Neural cell (in vitro differentiated cells): ENCODE measurements around the gene EXOC2. TPM values are rescaled to one million over a fixed set of nuclear protein-coding genes. Genes with fewer than 3 reads are reported as not detected.

Experiments used
- H2AFZ ChIP-seq: fragments of 200-600, 300-800 bp; sonication (generic), shearing (Covaris generic); 2 replicates; pipeline ENCODE4 v1.6.0; 2014; ENCODE audit warnings: low read depth, mild to moderate bottlenecking, antibody characterized with exemption, low read length, moderate library complexity
- H3F3A ChIP-seq: fragments of 200-600 bp; shearing (Covaris generic); 2 replicates; pipeline ENCODE4 v1.6.1; 2016; ENCODE audit warnings: mild to moderate bottlenecking, moderate library complexity, mixed read lengths, antibody characterized with exemption, low read length; ENCODE audit not compliant: insufficient read depth, poor library complexity, severe bottlenecking
- H3K27ac ChIP-seq: fragments of 200-600, 300-800 bp; sonication (generic), shearing (Covaris generic); 2 replicates; pipeline ENCODE4 v1.5.1; 2014; ENCODE audit warnings: mild to moderate bottlenecking, low read length, moderate library complexity
- H3K27me3 ChIP-seq: fragments of 300-800, 200-600 bp; sonication (generic), shearing (Covaris generic); 2 replicates; pipeline ENCODE4 v1.6.0; 2014; ENCODE audit warnings: mild to moderate bottlenecking, low read depth, low read length, moderate library complexity; ENCODE audit not compliant: insufficient read depth
- H3K36me3 ChIP-seq: fragments of 300-800, 200-600 bp; sonication (generic), shearing (Covaris generic); 2 replicates; pipeline ENCODE4 v1.5.1; 2014; ENCODE audit warnings: mild to moderate bottlenecking, antibody characterized with exemption, low read length, moderate library complexity; ENCODE audit not compliant: insufficient read depth
- H3K4me2 ChIP-seq: fragments of 300-800, 200-600 bp; sonication (generic), shearing (Covaris generic); 2 replicates; pipeline ENCODE4 v1.6.0; 2014; ENCODE audit warnings: mild to moderate bottlenecking, low read length
- H3K4me3 ChIP-seq: fragments of 300-800, 200-600 bp; sonication (generic), shearing (Covaris generic); 2 replicates; pipeline ENCODE4 v1.5.1; 2014; ENCODE audit warnings: mild to moderate bottlenecking, low read length, moderate library complexity
- H3K79me2 ChIP-seq: fragments of 200-600 bp; shearing (Covaris generic); replicated peaks from 2 replicates; pipeline ENCODE4 v1.6.0; 2014; ENCODE audit warnings: mild to moderate bottlenecking, low read length, moderate library complexity; ENCODE audit not compliant: insufficient read depth
- H3K9ac ChIP-seq: fragments of 300-800, 200-600 bp; sonication (generic), shearing (Covaris generic); 2 replicates; pipeline ENCODE4 v1.6.1; 2016; ENCODE audit warnings: mild to moderate bottlenecking, low read length, mixed read lengths
- H3K9me2 ChIP-seq: fragments of 200-600 bp; shearing (Covaris generic); 2 replicates; pipeline ENCODE4 v1.6.1; 2016; ENCODE audit warnings: mild to moderate bottlenecking, low read length, mixed read lengths; ENCODE audit not compliant: insufficient read depth
- H3K9me3 ChIP-seq: fragments of 200-600, 300-800 bp; sonication (generic), shearing (Covaris generic); 2 replicates; pipeline ENCODE4 v1.6.1; 2016; ENCODE audit warnings: mild to moderate bottlenecking, mixed run types, low read length, moderate library complexity, mixed read lengths
- H4K20me1 ChIP-seq: fragments of 200-600 bp; shearing (Covaris generic); 2 replicates; pipeline ENCODE4 v1.6.1; 2016; ENCODE audit warnings: mild to moderate bottlenecking, mixed run types; ENCODE audit not compliant: insufficient read depth
- EP300 ChIP-seq: fragments of 450-650 bp; conservative IDR thresholded peaks from 2 replicates; pipeline ENCODE4 v1.6.1; 2014; ENCODE audit warnings: antibody characterized with exemption, mild to moderate bottlenecking, moderate library complexity; ENCODE audit not compliant: poor library complexity, severe bottlenecking
- EZH2 ChIP-seq: fragments of 200-600, 300-800 bp; shearing (Covaris generic), sonication (generic); IDR thresholded peaks from 2 replicates; pipeline ENCODE4 v1.6.1; 2014; ENCODE audit warnings: antibody characterized with exemption, low read length, borderline replicate concordance, mild to moderate bottlenecking; ENCODE audit not compliant: insufficient read depth, poor library complexity, severe bottlenecking
- MXI1 ChIP-seq: fragments of 450-650 bp; conservative IDR thresholded peaks from 2 replicates; pipeline ENCODE4 v1.6.1; 2014; ENCODE audit warnings: antibody characterized with exemption, mild to moderate bottlenecking; ENCODE audit not compliant: poor library complexity, severe bottlenecking
- POLR2AphosphoS5 ChIP-seq: IDR thresholded peaks from 2 replicates; pipeline ENCODE4 v1.6.1; 2012
- RAD21 ChIP-seq: fragments of 450-650 bp; conservative IDR thresholded peaks from 2 replicates; pipeline ENCODE4 v1.6.1; 2014; ENCODE audit warnings: antibody characterized with exemption, mild to moderate bottlenecking, moderate library complexity
- SMC3 ChIP-seq: fragments of 450-650 bp; conservative IDR thresholded peaks from 2 replicates; pipeline ENCODE4 v1.6.1; 2014; ENCODE audit warnings: antibody characterized with exemption, mild to moderate bottlenecking, moderate library complexity; ENCODE audit not compliant: poor library complexity
- TAF1 ChIP-seq: IDR thresholded peaks from 2 replicates; pipeline ENCODE4 v1.6.1; 2012; ENCODE audit warnings: low read depth
- polyA plus RNA-seq: library from polyadenylated mRNA; depleted of rRNA; stranded (reverse); fragments of >200 nt; gene quantifications from 2 replicates; pipeline ENCODE4 v1.2.3, GENCODE V29; 2014
- TF ChIP-seq, protein P1 (sequence below): IDR thresholded peaks from 2 replicates; pipeline ENCODE4 v1.6.1; 2012; ENCODE audit warnings: borderline replicate concordance
- TF ChIP-seq, protein P2 (sequence below): fragments of 450-650 bp; IDR thresholded peaks from 2 replicates; pipeline ENCODE4 v1.5.1; 2014; ENCODE audit warnings: antibody characterized with exemption, mild to moderate bottlenecking, moderate library complexity; ENCODE audit not compliant: poor library complexity, severe bottlenecking

EXOC2 gene
- polyA plus RNA-seq, 1 donor from 2014 or later: 38.6 TPM

- Histone ChIP-seq H3K9me2 (no peaks in the 10 kb centered on the region), H3K79me2 (peaks cover 19% of the 10 kb centered on the region), H3K4me3 (no peak overlapping the region), H3K4me2 (no peak overlapping the region), H3K27ac (no peak overlapping the region), H3K36me3 (no peaks in the 10 kb centered on the region), H3F3A (no peaks in the 10 kb centered on the region), H3K9ac (no peak overlapping the region), H3K9me3 (no peaks in the 10 kb centered on the region), H3K27me3 (no peaks in the 10 kb centered on the region), H4K20me1 (no peaks in the 10 kb centered on the region), H2AFZ (no peak overlapping the region)
- TF ChIP-seq SMC3 (no peak), MXI1 (no peak), RAD21 (no peak), POLR2AphosphoS5 (no peak)
- TF ChIP-seq, protein P1, sequence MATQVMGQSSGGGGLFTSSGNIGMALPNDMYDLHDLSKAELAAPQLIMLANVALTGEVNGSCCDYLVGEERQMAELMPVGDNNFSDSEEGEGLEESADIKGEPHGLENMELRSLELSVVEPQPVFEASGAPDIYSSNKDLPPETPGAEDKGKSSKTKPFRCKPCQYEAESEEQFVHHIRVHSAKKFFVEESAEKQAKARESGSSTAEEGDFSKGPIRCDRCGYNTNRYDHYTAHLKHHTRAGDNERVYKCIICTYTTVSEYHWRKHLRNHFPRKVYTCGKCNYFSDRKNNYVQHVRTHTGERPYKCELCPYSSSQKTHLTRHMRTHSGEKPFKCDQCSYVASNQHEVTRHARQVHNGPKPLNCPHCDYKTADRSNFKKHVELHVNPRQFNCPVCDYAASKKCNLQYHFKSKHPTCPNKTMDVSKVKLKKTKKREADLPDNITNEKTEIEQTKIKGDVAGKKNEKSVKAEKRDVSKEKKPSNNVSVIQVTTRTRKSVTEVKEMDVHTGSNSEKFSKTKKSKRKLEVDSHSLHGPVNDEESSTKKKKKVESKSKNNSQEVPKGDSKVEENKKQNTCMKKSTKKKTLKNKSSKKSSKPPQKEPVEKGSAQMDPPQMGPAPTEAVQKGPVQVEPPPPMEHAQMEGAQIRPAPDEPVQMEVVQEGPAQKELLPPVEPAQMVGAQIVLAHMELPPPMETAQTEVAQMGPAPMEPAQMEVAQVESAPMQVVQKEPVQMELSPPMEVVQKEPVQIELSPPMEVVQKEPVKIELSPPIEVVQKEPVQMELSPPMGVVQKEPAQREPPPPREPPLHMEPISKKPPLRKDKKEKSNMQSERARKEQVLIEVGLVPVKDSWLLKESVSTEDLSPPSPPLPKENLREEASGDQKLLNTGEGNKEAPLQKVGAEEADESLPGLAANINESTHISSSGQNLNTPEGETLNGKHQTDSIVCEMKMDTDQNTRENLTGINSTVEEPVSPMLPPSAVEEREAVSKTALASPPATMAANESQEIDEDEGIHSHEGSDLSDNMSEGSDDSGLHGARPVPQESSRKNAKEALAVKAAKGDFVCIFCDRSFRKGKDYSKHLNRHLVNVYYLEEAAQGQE: no peak
- TF ChIP-seq, protein P2, sequence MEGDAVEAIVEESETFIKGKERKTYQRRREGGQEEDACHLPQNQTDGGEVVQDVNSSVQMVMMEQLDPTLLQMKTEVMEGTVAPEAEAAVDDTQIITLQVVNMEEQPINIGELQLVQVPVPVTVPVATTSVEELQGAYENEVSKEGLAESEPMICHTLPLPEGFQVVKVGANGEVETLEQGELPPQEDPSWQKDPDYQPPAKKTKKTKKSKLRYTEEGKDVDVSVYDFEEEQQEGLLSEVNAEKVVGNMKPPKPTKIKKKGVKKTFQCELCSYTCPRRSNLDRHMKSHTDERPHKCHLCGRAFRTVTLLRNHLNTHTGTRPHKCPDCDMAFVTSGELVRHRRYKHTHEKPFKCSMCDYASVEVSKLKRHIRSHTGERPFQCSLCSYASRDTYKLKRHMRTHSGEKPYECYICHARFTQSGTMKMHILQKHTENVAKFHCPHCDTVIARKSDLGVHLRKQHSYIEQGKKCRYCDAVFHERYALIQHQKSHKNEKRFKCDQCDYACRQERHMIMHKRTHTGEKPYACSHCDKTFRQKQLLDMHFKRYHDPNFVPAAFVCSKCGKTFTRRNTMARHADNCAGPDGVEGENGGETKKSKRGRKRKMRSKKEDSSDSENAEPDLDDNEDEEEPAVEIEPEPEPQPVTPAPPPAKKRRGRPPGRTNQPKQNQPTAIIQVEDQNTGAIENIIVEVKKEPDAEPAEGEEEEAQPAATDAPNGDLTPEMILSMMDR: no peak
Observed at GRCh38 chr6:674406-674805, 18.5 kb downstream of the EXOC2 start.

DNA sequence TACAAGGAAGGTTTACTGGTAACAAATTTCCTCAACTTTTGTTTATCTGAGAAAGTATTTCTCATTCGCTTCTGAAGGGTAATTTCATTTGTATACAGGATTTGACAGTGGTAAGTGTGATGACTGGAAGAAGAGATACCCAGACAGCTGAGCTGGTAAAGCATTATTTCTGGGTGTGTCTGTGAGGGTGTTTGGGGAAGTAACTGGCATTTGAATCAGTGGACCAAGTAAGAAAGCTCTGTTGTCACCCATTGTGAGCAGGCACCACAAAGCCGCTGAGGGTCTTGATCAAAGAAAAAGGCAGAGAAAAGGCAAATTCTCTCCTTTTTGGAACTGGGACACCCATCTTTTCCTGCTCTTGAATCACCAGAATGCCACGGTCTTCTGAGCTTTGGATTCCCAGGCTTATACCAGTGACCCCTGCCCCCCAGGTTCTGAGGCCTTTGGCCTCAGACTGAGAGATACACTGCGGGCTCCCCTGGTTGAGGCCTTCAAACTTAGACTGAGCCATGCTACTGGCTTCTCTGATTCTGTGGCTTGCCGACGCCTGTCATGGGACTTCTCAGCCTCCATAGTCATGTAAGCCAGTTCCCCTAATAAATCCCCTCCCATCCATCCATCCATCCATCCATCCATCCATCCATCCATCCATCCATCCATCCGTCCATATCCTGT lies 25.5 kb downstream of the EXOC2 start:
- H3K9me2 ChIP-seq: no peaks in the 10 kb centered on the region
- H3K27ac ChIP-seq: no peak overlapping the region
- peaks cover 3% of the 10 kb centered on the region for H3K9me3 ChIP-seq
- peaks cover 3% of the 10 kb centered on the region for H3K79me2 ChIP-seq
- no peaks in the 10 kb centered on the region for H3F3A ChIP-seq
- no peaks in the 10 kb centered on the region for H3K36me3 ChIP-seq
- H3K4me2 ChIP-seq: no peak overlapping the region
- no peaks in the 10 kb centered on the region for H3K27me3 ChIP-seq
- TF ChIP-seq, protein P1: no peak
- TF ChIP-seq EZH2 (no peak), RAD21 (no peak), POLR2AphosphoS5 (no peak), EP300 (no peak), TAF1 (no peak), MXI1 (no peak), SMC3 (no peak)
- TF ChIP-seq, protein P2: no peak
- H2AFZ ChIP-seq: no peak overlapping the region
- H3K9ac ChIP-seq: no peak overlapping the region
- no peak overlapping the region for H3K4me3 ChIP-seq
- no peaks in the 10 kb centered on the region for H4K20me1 ChIP-seq
